Measurements from ENCODE around the gene MSRB3. TPM values are rescaled to one million over a fixed set of nuclear protein-coding genes. Genes with fewer than 3 reads are reported as not detected.

The MSRB3 gene
- total and polyA plus RNA-seq, 7 donors, result 15.4 to 64.1 (median 48.3) TPM

DNA sequence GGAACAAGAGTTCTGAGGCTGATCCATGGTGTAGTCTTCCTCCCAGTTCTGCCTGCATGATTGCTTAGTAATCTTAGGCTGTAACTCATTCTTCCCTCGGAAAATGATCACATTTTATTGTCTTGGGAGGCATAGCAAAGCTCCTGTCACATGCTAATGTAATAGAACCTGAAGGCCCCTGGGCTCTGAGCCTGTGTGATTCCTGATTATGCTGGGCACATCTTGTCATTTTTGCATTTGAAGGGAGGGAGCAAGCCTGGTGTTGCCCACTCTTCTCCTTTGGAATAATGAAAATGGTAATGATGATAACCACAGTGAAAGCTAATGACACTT, 215.4 kb downstream of the MSRB3 start:
- Histone ChIP-seq H3K36me3 (ENCODE audit: insufficient read depth in 1 of 2, low read depth in 1 of 2) (no peaks in the 10 kb centered on the region), H3K27me3 (ENCODE audit: insufficient read depth in 3 of 3, low read length in 2 of 3) (no peaks in the 10 kb centered on the region), H3K4me1 (no peaks in the 10 kb centered on the region), H3K4me3 (no peak overlapping the region), H3K9me3 (no peaks in the 10 kb centered on the region), H3K27ac (no peak overlapping the region)
- TF ChIP-seq, protein P1, sequence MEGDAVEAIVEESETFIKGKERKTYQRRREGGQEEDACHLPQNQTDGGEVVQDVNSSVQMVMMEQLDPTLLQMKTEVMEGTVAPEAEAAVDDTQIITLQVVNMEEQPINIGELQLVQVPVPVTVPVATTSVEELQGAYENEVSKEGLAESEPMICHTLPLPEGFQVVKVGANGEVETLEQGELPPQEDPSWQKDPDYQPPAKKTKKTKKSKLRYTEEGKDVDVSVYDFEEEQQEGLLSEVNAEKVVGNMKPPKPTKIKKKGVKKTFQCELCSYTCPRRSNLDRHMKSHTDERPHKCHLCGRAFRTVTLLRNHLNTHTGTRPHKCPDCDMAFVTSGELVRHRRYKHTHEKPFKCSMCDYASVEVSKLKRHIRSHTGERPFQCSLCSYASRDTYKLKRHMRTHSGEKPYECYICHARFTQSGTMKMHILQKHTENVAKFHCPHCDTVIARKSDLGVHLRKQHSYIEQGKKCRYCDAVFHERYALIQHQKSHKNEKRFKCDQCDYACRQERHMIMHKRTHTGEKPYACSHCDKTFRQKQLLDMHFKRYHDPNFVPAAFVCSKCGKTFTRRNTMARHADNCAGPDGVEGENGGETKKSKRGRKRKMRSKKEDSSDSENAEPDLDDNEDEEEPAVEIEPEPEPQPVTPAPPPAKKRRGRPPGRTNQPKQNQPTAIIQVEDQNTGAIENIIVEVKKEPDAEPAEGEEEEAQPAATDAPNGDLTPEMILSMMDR (IDR thresholded peaks at IDR 0.05), result no peak
- DNase-seq (no peak), ATAC-seq (no peak)
- intact Hi-C loops (cut with DNase I), result no loop called here
- 46 to 64% (median 49%) methylated on average over 1 of the region's 1 CpG for WGBS, 3 donors

DNA sequence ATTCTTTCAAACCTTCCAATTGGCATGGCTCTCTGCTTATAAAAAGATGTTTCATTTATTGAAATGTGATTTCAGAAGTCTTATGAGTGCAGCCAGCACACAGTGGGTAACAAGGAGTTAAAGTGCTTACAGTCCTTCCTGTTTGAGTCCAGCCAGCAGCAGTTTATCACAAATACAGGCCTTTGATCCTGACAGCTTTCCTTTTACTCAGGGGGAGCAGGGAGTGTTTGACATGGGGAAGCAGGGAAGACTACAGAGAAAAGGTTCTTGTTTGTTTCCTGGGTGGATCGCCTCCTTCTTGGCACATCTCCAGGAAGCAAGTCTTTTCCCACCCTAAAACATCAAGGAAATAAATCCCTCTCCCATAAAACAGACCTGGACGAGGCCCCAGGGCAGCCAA, 216.1 kb downstream of the MSRB3 start:
- Histone ChIP-seq H3K36me3 (ENCODE audit: insufficient read depth in 1 of 2, low read depth in 1 of 2) (no peaks in the 10 kb centered on the region), H3K4me3 (no peak overlapping the region), H3K27me3 (ENCODE audit: insufficient read depth in 3 of 3, low read length in 2 of 3) (no peaks in the 10 kb centered on the region), H3K4me1 (no peaks in the 10 kb centered on the region), H3K9me3 (no peaks in the 10 kb centered on the region), H3K27ac (no peak overlapping the region)
- TF ChIP-seq, protein P1 (IDR thresholded peaks at IDR 0.05), result no peak
- ATAC-seq (no peak), DNase-seq (no peak)
- 43 to 63% (median 48%) methylated on average over 2 of the region's 2 CpGs for WGBS, 3 donors
- intact Hi-C loops (cut with DNase I), result no loop called here

DNA sequence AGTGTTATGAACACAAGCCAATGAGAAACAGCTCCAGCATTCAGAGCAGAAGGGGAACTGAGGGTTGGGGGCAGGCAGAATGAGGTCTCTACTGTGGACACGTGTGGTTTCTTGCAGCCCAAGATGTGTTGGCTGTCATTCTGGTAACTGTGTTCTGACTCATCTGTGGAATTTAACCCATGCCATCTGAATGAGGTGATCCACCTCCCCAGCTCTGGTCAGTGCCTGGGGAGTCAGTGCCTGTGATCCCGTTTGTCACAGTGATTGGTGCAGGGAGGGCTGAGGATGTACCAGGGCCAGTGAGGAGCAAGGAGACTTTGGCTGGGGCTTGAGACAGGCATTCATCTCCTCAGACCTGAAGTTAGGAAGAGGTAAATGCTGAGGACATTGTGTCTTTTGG, 216.8 kb downstream of the MSRB3 start:
- no peak for DNase-seq
- peak in 1 of 4 donors; percentile 33 for ATAC-seq
- no peaks in the 10 kb centered on the region for H3K4me1 ChIP-seq

DNA sequence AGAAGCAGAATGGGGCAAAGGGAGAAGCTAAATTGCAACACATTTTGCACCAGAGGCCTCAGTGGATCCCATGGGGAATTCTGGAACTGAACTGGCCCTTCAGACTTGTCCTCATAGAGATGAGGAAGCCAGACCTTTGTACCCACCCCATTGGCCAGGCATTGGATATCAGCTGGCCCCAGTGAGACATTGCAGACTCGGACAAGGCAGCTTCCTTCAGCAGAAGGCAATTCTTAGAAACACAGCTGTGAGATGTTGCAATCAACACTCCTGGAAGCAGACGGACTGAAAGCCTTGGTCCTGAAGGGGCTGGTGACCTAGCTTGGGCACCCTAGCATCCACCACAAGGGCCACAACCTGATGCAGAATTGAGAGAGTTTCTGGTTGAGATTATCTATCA, 218.1 kb downstream of the MSRB3 start:
- ATAC-seq (peak; percentile 39 to 74 (median 70)), DNase-seq (peak; percentile 32 to 69)
- H3K4me3 ChIP-seq, result no peak overlapping the region
- no peaks in the 10 kb centered on the region for H3K4me1 ChIP-seq
- no peak overlapping the region for H3K27ac ChIP-seq
- no peaks in the 10 kb centered on the region for H3K9me3 ChIP-seq
- H3K27me3 ChIP-seq (ENCODE audit: insufficient read depth in 3 of 3, low read length in 2 of 3), result no peaks in the 10 kb centered on the region
- no peaks in the 10 kb centered on the region for H3K36me3 ChIP-seq (ENCODE audit: insufficient read depth in 1 of 2, low read depth in 1 of 2)
- 10 to 11% (median 10%) methylated on average over 2 of the region's 2 CpGs for WGBS, 3 donors
- TF ChIP-seq, protein P1 (IDR thresholded peaks at IDR 0.05), result no peak
- intact Hi-C loops (cut with DNase I), result no loop called here

More for the DNA sequence above, 216.8 kb downstream of the MSRB3 start:
- no peak overlapping the region for H3K27ac ChIP-seq
- no peaks in the 10 kb centered on the region for H3K36me3 ChIP-seq (ENCODE audit: insufficient read depth in 1 of 2, low read depth in 1 of 2)
- no peak overlapping the region for H3K4me3 ChIP-seq
- intact Hi-C loops (cut with DNase I), result no loop called here
- no peaks in the 10 kb centered on the region for H3K27me3 ChIP-seq (ENCODE audit: insufficient read depth in 3 of 3, low read length in 2 of 3)
- TF ChIP-seq, protein P1 (IDR thresholded peaks at IDR 0.05), result no peak
- WGBS, 3 donors, result 32 to 40% (median 33%) methylated on average over 2 of the region's 2 CpGs
- no peaks in the 10 kb centered on the region for H3K9me3 ChIP-seq

DNA sequence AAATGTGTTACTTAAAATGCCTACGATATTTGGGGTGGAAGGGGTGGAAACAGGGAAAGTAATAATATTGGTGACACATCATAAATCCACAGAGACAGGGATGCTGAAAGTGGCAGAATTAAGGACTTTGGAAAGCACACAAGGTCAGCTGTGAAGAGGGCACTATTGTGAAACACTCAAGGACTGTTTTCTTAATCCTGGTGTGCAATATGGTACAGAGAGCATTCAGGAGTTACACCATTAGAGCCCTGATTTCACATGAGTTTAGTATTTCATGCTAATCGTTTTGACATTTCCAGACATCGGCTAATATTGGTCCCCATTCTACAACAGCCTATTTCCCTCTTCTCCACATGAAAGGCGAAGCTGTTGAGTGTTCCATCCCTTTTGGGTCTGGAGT, 219.2 kb downstream of the MSRB3 start:
- no peaks in the 10 kb centered on the region for H3K9me3 ChIP-seq
- no peaks in the 10 kb centered on the region for H3K4me1 ChIP-seq
- WGBS, 3 donors, result 63 to 71% (median 64%) methylated on average over 4 of the region's 4 CpGs
- DNase-seq (no peak), ATAC-seq (peak in 2 of 4 donors; percentile 38 to 58)
- H3K36me3 ChIP-seq (ENCODE audit: insufficient read depth in 1 of 2, low read depth in 1 of 2), result no peaks in the 10 kb centered on the region
- TF ChIP-seq, protein P1 (IDR thresholded peaks at IDR 0.05), result no peak
- intact Hi-C loops (cut with DNase I), result no loop called here
- no peak overlapping the region for H3K27ac ChIP-seq
- no peaks in the 10 kb centered on the region for H3K27me3 ChIP-seq (ENCODE audit: insufficient read depth in 3 of 3, low read length in 2 of 3)
- no peak overlapping the region for H3K4me3 ChIP-seq
